ENCODE results near the gene SS18L1.

GRCh38 chr20:62178316-62179161, 35.0 kb downstream of the SS18L1 start:
- no peak for TF ChIP-seq SP1 (IDR thresholded peaks at IDR 0.05)
- no peak for TF ChIP-seq NFRKB (IDR thresholded peaks at IDR 0.05)
- TF ChIP-seq BHLHE40 (IDR thresholded peaks at IDR 0.05; ENCODE audit: borderline replicate concordance), result no peak
- TF ChIP-seq FOXM1 (IDR thresholded peaks at IDR 0.05; ENCODE audit: borderline replicate concordance), result no peak
- TF ChIP-seq ARNT (IDR thresholded peaks at IDR 0.05), result no peak
- no peak for TF ChIP-seq FOXA1 (IDR thresholded peaks at IDR 0.05)
- no peak for TF ChIP-seq TARDBP (IDR thresholded peaks at IDR 0.05)
- no peak for TF ChIP-seq FOXK2 (IDR thresholded peaks at IDR 0.05)
